ENCODE data around the gene MCTP1.

The MCTP1 gene

DNA sequence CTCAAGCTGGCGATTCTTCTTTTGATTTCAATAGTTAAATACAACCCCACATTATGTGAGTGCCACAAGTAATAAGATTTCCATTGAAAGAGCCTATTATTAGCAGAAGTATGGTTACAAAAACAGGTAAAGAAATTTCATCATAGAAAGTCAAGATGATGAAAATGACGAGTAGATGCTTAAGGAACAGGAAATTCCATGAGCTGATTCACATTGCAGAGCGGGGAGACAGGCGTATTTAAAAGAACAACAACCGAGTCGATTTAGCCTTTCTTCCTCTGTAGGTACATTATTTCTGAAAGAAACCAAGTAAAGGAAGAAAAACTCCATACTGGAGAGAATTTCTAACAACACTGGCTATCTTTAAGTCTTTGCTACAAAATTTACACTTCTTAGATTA, 356.0 kb downstream of the MCTP1 start:
- DNase-seq = no peak

DNA sequence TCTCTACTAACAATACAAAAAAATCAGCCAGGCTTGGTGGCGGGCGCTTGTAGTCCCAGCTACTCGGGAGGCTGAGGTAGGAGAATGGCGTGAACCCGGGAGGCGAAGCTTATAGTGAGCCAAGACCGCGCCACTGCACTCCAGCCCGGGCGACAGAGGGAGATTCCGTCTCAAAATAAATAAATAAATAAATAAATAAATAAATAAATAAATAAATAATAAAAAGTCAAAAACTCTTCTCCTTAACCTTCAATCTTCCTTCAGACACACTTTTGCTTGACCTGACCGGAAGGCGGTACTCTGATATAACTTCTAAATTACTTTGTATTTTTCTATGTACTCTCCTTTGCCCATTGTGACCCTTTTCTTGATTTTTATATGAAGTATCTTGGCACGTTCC, 364.3 kb downstream of the MCTP1 start:
- DNase-seq = no peak

GRCh38 chr5:94916619-94917018, 368.3 kb downstream of the MCTP1 start:
- DNase-seq = no peak

- DNase-seq = no peak
Observed at GRCh38 chr5:94911276-94911675, 373.6 kb downstream of the MCTP1 start.

DNA sequence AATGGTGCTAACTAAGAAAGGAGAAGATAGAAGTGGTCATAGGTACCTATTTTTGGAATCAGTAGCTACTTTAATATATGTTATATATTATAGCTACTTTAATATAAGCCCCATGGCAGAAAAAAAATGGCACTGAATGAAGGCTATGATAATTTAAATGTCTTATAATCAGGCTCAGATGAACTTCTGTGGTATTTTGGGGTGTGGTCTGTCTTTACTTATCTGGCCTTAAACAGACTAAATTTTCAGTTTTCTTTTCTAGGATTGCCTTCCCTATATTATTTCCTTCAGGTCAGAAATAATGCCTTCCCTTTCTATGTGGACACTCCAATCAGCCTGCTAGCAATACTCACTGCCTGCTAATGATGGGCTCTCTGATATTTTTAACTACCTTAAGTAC, 374.2 kb downstream of the MCTP1 start:
- no peak for DNase-seq

GRCh38 chr5:94908889-94909480, 375.9 kb downstream of the MCTP1 start:
- peak; percentile 37 for DNase-seq

DNA sequence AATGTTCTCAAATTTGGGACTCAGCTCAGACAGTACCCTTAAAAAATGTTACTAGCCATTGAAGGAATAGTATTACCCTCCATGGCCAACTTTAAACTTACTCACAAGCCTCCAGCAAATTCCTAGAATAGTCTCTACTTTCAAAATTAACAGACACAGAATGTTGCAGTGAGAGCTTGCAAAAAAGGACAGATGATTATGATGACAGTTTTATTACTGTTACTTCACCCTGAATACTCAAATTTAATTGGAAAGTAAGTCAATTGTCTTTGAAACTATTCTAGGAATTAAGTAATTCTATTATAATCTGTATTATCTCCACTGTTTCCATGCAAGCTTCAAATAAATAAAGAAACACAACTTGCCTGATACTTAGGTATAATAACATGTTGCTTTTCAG, 378.1 kb downstream of the MCTP1 start:
- no peak for DNase-seq

- DNase-seq = no peak
Observed at GRCh38 chr5:94903726-94904125, 381.2 kb downstream of the MCTP1 start.

- DNase-seq = no peak
Observed at GRCh38 chr5:94901191-94901979, 383.5 kb downstream of the MCTP1 start.

GRCh38 chr5:94900006-94900505, 384.8 kb downstream of the MCTP1 start:
- DNase-seq = no peak

- peak; percentile 63 for DNase-seq
Observed at GRCh38 chr5:94893412-94894135, 391.3 kb downstream of the MCTP1 start.

DNA sequence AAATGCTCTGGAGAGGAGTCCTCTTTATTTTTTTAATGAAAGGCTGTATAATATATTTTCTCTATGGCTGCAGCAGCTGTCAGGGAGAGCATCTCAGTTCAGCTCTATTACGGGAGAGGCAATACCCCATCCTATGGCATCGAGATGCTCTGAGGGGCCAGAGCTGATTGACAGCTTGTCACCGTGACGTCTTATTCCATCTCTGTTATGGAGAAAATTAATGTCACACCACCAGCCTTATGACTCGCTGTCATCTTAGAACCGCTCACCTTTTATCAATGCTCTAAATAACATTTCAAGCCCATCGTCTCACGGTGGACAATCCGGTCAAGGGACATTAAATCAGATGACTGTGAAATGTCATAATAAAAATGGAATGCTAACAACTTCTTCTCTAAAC, 392.9 kb downstream of the MCTP1 start:
- DNase-seq = no peak

DNA sequence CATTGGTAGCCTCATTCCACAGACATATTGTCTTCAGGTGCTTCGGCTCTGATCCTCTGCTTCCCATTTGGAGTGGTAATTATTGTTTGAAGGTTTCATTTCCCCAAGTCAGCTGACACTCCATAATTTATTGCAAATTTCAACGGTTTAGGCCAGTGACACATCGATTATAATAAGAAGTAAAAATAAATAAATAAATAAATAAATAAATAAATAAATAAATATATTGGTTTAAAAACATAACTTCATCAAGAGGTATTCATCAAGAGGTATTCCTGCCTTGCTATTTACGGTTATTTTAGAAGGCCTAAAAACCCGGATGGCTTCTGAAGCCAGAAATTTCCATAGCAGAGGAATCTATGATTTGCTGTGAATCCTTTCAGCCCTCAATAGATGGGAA, 393.3 kb downstream of the MCTP1 start:
- DNase-seq = no peak

- DNase-seq = no peak
Observed at GRCh38 chr5:94890907-94891306, 394.0 kb downstream of the MCTP1 start.

DNA sequence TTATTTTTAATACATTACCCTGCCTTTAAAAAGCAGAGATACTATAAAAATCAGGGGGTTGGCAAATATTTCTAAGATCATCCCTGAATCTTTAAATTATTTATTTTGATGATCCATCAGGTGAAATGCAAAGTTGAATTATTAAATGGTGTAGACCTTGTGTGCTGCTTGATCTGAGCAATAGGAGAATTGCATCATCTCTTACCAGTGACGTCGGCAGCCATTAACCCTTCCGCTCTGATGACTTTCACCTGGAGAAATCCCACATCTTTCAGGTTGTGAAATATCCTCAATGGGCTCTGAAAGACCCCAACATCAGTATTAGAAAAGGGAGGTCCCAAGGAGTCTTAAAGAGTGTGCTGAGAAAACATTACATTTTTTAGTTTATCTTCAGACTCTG, 396.2 kb downstream of the MCTP1 start:
- no peak for DNase-seq

- DNase-seq = no peak
Observed at GRCh38 chr5:94885931-94886330, 399.0 kb downstream of the MCTP1 start.

DNA sequence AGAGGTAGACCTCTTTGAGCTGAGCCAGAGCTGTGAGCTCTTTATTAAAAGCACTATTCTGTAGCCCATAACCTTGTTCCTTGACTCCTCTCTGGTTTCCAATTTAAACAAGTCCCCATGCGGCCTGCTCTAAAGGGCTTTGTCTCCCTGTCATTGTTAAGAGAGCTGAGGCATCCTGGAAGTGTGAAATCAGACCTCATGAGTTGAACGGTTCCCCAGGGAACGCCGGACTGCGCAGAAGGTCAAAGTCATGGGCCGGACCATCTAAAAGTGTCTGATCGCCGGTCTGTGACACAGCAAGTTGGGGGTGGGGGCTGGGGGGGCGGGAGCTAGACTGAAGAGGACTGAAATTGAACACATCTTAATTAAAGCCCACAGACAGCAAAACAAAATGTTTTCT, 400.6 kb downstream of the MCTP1 start:
- no peak for DNase-seq

DNA sequence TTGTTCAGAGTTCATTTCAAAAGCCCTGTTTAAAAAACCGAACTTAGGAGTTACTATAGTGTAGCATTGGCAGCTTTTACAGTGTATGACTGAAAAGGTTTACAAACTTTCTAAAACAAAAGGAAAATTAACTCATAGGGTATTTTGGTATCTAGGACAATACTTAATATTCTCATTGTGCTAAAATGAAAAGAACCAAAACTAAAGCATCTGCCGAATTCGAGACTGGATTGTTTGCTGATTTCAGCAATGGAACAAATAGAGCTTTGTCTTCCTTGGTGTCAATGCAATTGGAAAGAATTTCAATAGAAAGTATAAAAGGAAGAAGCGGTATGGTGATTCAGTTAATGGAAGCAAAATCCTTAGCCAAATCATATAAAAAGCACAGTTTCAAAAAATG, 412.4 kb downstream of the MCTP1 start:
- no peak for DNase-seq

- no peak for DNase-seq
Observed at GRCh38 chr5:94870511-94871183, 414.2 kb downstream of the MCTP1 start.

DNA sequence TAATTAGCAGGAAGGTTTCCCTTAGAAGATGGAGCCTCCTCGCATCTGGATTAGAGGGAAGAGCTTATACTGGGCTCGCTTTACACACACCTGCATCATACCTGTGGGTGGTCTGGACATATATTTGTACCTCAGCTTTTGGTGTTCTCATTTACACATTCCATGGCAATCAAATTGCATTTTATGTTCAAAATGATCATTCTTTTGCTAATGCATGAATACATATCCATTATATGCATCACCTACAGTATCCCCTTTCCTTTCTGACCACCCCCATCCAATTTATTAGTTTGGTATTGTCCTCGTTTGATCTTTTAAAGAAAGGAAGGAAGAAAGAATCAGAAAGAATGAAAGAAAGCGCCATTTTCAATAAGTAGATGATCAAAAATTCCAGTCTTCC, 415.0 kb downstream of the MCTP1 start:
- DNase-seq = no peak

DNA sequence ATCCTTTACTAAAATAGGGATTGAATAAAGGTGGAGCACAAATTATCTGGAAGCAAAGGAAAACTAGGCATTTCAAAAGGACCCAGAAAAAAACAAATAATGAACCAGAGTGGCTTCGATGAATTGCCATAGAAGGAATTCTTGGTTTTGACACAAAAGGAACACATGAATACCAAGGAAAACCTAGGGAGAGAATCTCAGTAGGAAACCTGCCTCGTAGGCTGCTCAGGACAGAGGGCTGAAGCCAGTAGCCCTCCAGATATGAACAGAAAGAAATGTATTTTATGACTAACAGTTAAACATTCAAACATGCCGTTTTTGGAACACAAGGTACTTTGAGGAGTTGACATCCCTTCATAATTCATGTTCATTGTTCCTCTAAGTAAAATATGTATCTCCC, 420.9 kb downstream of the MCTP1 start:
- DNase-seq = no peak

- no peak for DNase-seq
Observed at GRCh38 chr5:94857111-94857510, 427.8 kb downstream of the MCTP1 start.

DNA sequence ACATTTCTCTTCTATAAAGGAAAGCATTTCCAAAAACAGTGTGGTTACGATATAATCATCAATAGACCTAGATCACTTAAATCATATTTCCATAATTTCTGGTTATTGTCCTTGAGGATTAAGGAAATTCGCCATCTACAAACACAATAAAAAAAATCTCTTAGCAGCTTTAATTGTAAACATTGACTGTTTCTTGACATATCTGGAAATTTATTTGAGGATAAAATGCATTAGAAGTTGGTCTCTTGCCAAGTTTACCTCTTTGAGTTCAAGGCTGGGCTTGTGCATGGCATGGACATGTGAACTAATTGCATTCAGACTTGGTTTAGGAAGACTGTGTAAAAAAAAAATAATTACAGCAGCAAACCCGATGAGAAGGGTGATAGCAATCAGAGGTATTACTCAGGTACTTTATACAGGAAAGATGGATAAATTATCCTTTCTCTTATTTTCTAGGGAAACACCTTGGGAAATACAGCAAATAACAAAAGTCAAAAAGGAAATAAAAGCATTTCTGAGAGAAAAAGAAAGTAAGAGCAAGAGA, 428.6 kb downstream of the MCTP1 start:
- peak; percentile 40 for DNase-seq

All from NCI-H748 treated with DMSO at 0.1 percent for 48 hours (cell line).